ENCODE data around the gene GSK3B.

- TF ChIP-seq CTCF (IDR thresholded peaks at IDR 0.05) (no peak), POLR2AphosphoS5 (IDR thresholded peaks at IDR 0.05) (no peak)
Observed at GRCh38 chr3:120100711-120101110, 6.5 kb upstream of the GSK3B start.

Data from prostate gland (tissue), 2 donors.